GM23338 (cell line): ENCODE measurements around the gene TNFSF12. TPM values are rescaled to one million over a fixed set of nuclear protein-coding genes. Genes with fewer than 3 reads are reported as not detected.

Experiments
- ATAC-seq: fragments of 200-7000 bp; cut with Tn5 transposase; 3 replicates; pipeline ENCODE4 v1.9.1; 2020
- DNase-seq: peaks from one replicate; pipeline ENCODE4 v3.0.0-alpha.2; 2015; ENCODE audit warnings: low spot score
- H2AFZ ChIP-seq: fragments of 200-600 bp; sonication (generic); 2 replicates; pipeline ENCODE4 v1.8.0; 2016; ENCODE audit warnings: antibody characterized with exemption, mild to moderate bottlenecking, moderate library complexity
- H3F3A ChIP-seq: fragments of 200-600 bp; sonication (generic); replicated peaks from 2 replicates; pipeline ENCODE4 v1.8.0; 2017; ENCODE audit warnings: antibody characterized with exemption, mixed run types, low read depth
- H3K27ac ChIP-seq: fragments of 200-600 bp; sonication (generic); 2 replicates; pipeline ENCODE4 v1.6.1; 2016; ENCODE audit warnings: low read depth
- H3K27me3 ChIP-seq: fragments of 200-600 bp; sonication (generic); 2 replicates; pipeline ENCODE4 v1.8.0; 2016; ENCODE audit warnings: mild to moderate bottlenecking, mixed run types, moderate library complexity; ENCODE audit not compliant: insufficient read depth
- H3K36me3 ChIP-seq: fragments of 200-600 bp; sonication (generic); 2 replicates; pipeline ENCODE4 v1.8.0; 2016; ENCODE audit warnings: mild to moderate bottlenecking; ENCODE audit not compliant: insufficient read depth
- H3K4me1 ChIP-seq: fragments of 200-600 bp; sonication (generic); 2 replicates; pipeline ENCODE4 v1.8.0; 2016; ENCODE audit warnings: mild to moderate bottlenecking, moderate library complexity; ENCODE audit not compliant: insufficient read depth
- H3K4me2 ChIP-seq: fragments of 200-600 bp; sonication (generic); 2 replicates; pipeline ENCODE4 v1.7.1; 2017; ENCODE audit warnings: mixed run types
- H3K4me3 ChIP-seq: fragments of 200-600 bp; sonication (generic); 2 replicates; pipeline ENCODE4 v1.6.1; 2016; ENCODE audit warnings: mixed run types
- H3K79me2 ChIP-seq: fragments of 200-600 bp; sonication (generic); replicated peaks from 2 replicates; pipeline ENCODE4 v1.8.0; 2017; ENCODE audit warnings: mild to moderate bottlenecking; ENCODE audit not compliant: insufficient read depth
- H3K9me2 ChIP-seq: fragments of 200-600 bp; sonication (generic); 2 replicates; pipeline ENCODE4 v1.8.0; 2017; ENCODE audit not compliant: insufficient read depth
- H4K20me1 ChIP-seq: fragments of 200-600 bp; sonication (generic); replicated peaks from 2 replicates; pipeline ENCODE4 v1.8.0; 2017; ENCODE audit warnings: mild to moderate bottlenecking; ENCODE audit not compliant: insufficient read depth
- H3K27ac Mint-ChIP-seq: 2 replicates; pipeline ENCODE4 v1.8.0; 2020; ENCODE audit warnings: inconsistent platforms, mild to moderate bottlenecking, moderate library complexity, mixed read lengths
- H3K27me3 Mint-ChIP-seq: 3 replicates; pipeline ENCODE4 v1.8.0; 2022; ENCODE audit warnings: low read depth, mild to moderate bottlenecking, moderate library complexity, mixed read lengths, inconsistent platforms; ENCODE audit not compliant: insufficient read depth, poor library complexity
- H3K36me3 Mint-ChIP-seq: 3 replicates; pipeline ENCODE4 v1.8.0; 2021; ENCODE audit warnings: low read depth, mild to moderate bottlenecking, inconsistent platforms, moderate library complexity, mixed read lengths
- H3K4me1 Mint-ChIP-seq: 3 replicates; pipeline ENCODE4 v1.8.0; 2020; ENCODE audit warnings: mild to moderate bottlenecking, inconsistent platforms, mixed read lengths
- H3K4me3 Mint-ChIP-seq: 3 replicates; pipeline ENCODE4 v1.8.0; 2021; ENCODE audit warnings: moderate library complexity, mild to moderate bottlenecking, inconsistent platforms, mixed read lengths
- H3K9me3 Mint-ChIP-seq: 3 replicates; pipeline ENCODE4 v1.8.0; 2020; ENCODE audit warnings: moderate library complexity, mild to moderate bottlenecking, inconsistent platforms, mixed read lengths
- CREB1 ChIP-seq: fragments of 250-450 bp; sonication (Bioruptor Pico); IDR thresholded peaks from 2 replicates; pipeline ENCODE4 v1.5.0; 2020; ENCODE audit warnings: low read depth, mild to moderate bottlenecking, moderate library complexity
- CTCF ChIP-seq, 2 experiments: fragments of 200-600 bp in 1 of 2; sonication (generic) in 1 of 2; conservative IDR thresholded peaks; 2 replicates each; pipeline versions ENCODE4 v1.5.1 to v1.6.1; 2016 to 2017; ENCODE audit warnings: antibody characterized with exemption in 2 of 2, low read depth in 2 of 2, mild to moderate bottlenecking in 2 of 2, moderate library complexity in 1 of 2
- ETS1 ChIP-seq: IDR thresholded peaks from 2 replicates; pipeline ENCODE4 v1.6.1; 2016; ENCODE audit warnings: antibody characterized with exemption
- EZH2 ChIP-seq: fragments of 200-600 bp; sonication (generic); IDR thresholded peaks from one replicate; pipeline ENCODE4 v1.8.0; 2017; ENCODE audit warnings: antibody characterized with exemption, mild to moderate bottlenecking, low read depth; ENCODE audit not compliant: unreplicated experiment
- EZH2phosphoT487 ChIP-seq: fragments of 200-600 bp; sonication (generic); IDR thresholded peaks from one replicate; pipeline ENCODE4 v1.8.1; 2018; ENCODE audit warnings: antibody characterized with exemption; ENCODE audit not compliant: unreplicated experiment
- JUNB ChIP-seq: IDR thresholded peaks from one replicate; pipeline ENCODE4 v1.6.1; 2016; ENCODE audit warnings: antibody characterized with exemption; ENCODE audit not compliant: unreplicated experiment
- NANOG ChIP-seq: IDR thresholded peaks from 2 replicates; pipeline ENCODE4 v1.6.1; 2016; ENCODE audit warnings: antibody characterized with exemption, borderline replicate concordance
- POLR2AphosphoS5 ChIP-seq: IDR thresholded peaks from 2 replicates; pipeline ENCODE4 v1.6.1; 2016; ENCODE audit warnings: antibody characterized with exemption, low read depth
- REST ChIP-seq: IDR thresholded peaks from one replicate; pipeline ENCODE4 v1.6.1; 2018; ENCODE audit warnings: antibody characterized with exemption; ENCODE audit not compliant: unreplicated experiment
- STAT1 ChIP-seq: IDR thresholded peaks from one replicate; pipeline ENCODE4 v1.6.1; 2016; ENCODE audit warnings: antibody characterized with exemption; ENCODE audit not compliant: unreplicated experiment
- ZNF114 ChIP-seq: fragments of 250-450 bp; sonication (Bioruptor Pico); IDR thresholded peaks from 2 replicates; pipeline ENCODE4 v1.5.0; 2020; ENCODE audit warnings: mild to moderate bottlenecking, moderate library complexity
- ZNF331 ChIP-seq: fragments of 250-450 bp; sonication (Bioruptor Pico); IDR thresholded peaks from 2 replicates; pipeline ENCODE4 v1.5.0; 2020; ENCODE audit warnings: low read depth, mild to moderate bottlenecking, moderate library complexity
- ZNF462 ChIP-seq: fragments of 250-450 bp; sonication (Bioruptor Pico); IDR thresholded peaks from 2 replicates; pipeline ENCODE4 v1.5.0; 2020; ENCODE audit warnings: mild to moderate bottlenecking, moderate library complexity
- polyA plus RNA-seq: library from polyadenylated mRNA; unstranded; fragments of >200 nt; fragmentation: Nextera tagmentation; extraction: Ambion mirVana; gene quantifications from 2 replicates; pipeline ENCODE4 v1.2.1, GENCODE V29; 2016
- total RNA-seq: library from RNA; depleted of rRNA; stranded (reverse); fragments of >200 nt; shearing (Covaris generic); gene quantifications from 2 replicates; pipeline ENCODE4 v1.2.3, GENCODE V29; 2014

Gene TNFSF12
- total and polyA plus RNA-seq, 2 experiments from 2014 or later: 3.5 to 6.0 TPM

- H3K4me3 ChIP-seq: no peak overlapping the region
- Mint-ChIP-seq H3K4me3 (no peak overlapping the region), H3K4me1 (no peaks in the 10 kb centered on the region), H3K27ac (no peak overlapping the region), H3K27me3 (peaks cover 2% of the 10 kb centered on the region), H3K9me3 (no peaks in the 10 kb centered on the region), H3K36me3 (peaks cover 94% of the 10 kb centered on the region)
- TF ChIP-seq CREB1 (CRISPR knock-in tag) (no peak), NANOG (no peak), ZNF114 (CRISPR knock-in tag) (no peak), EZH2 (no peak), POLR2AphosphoS5 (no peak), EZH2phosphoT487 (no peak), ETS1 (no peak), JUNB (no peak), ZNF331 (CRISPR knock-in tag) (no peak), ZNF462 (CRISPR knock-in tag) (no peak), REST (no peak), CTCF (conservative IDR thresholded peaks at IDR 0.05; ENCODE audit: low read depth in 2 of 2) (no peak), STAT1 (no peak)
- H3K4me2 ChIP-seq: no peak overlapping the region
- no peaks in the 10 kb centered on the region; the same call in 1 of the 2 replicates for H3K79me2 ChIP-seq
- peaks cover 76% of the 10 kb centered on the region for H3K36me3 ChIP-seq
- peaks cover 7% of the 10 kb centered on the region; the same call in 1 of the 2 replicates for H3F3A ChIP-seq
- peaks cover 8% of the 10 kb centered on the region; the same call in 1 of the 2 replicates for H4K20me1 ChIP-seq
- no peaks in the 10 kb centered on the region for H3K9me2 ChIP-seq
- ATAC-seq: no peak
- no peak overlapping the region for H3K27ac ChIP-seq
- H3K4me1 ChIP-seq: no peaks in the 10 kb centered on the region
- no peaks in the 10 kb centered on the region for H3K27me3 ChIP-seq
- DNase-seq: no peak
- no peak overlapping the region for H2AFZ ChIP-seq
These were observed 45.3 kb upstream of the TNFSF12 start for GRCh38 chr17:7503521-7503920.
